Measurements from ENCODE around the gene FRY. TPM values are rescaled to one million over a fixed set of nuclear protein-coding genes. Genes with fewer than 3 reads are reported as not detected.

The FRY gene
- total RNA-seq, 4 donors from 2014 or later = 32.0 to 111 (median 63.8) TPM

- Histone ChIP-seq H3K27ac (peak overlapping the region; percentile 78 to 88), H3K4me3 (no peak overlapping the region), H3K36me3 (no peaks in the 10 kb centered on the region), H3K9me3 (no peaks in the 10 kb centered on the region), H3K27me3 (no peaks in the 10 kb centered on the region), H3K4me1 (no peaks in the 10 kb centered on the region)
- TF ChIP-seq POLR2A (IDR thresholded peaks at IDR 0.05) = no peak
- TF ChIP-seq, protein P1, sequence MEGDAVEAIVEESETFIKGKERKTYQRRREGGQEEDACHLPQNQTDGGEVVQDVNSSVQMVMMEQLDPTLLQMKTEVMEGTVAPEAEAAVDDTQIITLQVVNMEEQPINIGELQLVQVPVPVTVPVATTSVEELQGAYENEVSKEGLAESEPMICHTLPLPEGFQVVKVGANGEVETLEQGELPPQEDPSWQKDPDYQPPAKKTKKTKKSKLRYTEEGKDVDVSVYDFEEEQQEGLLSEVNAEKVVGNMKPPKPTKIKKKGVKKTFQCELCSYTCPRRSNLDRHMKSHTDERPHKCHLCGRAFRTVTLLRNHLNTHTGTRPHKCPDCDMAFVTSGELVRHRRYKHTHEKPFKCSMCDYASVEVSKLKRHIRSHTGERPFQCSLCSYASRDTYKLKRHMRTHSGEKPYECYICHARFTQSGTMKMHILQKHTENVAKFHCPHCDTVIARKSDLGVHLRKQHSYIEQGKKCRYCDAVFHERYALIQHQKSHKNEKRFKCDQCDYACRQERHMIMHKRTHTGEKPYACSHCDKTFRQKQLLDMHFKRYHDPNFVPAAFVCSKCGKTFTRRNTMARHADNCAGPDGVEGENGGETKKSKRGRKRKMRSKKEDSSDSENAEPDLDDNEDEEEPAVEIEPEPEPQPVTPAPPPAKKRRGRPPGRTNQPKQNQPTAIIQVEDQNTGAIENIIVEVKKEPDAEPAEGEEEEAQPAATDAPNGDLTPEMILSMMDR (IDR thresholded peaks at IDR 0.05) = no peak
- intact Hi-C loops (cut with DNase I; ENCODE audit: low total_unique reads) = no loop called here
- no peak for DNase-seq
These were observed 231.0 kb downstream of the FRY start for GRCh38 chr13:32262619-32263018.

- no peak for TF ChIP-seq POLR2A (IDR thresholded peaks at IDR 0.05)
- TF ChIP-seq, protein P1 (IDR thresholded peaks at IDR 0.05) = no peak
- peak; percentile 52 to 80 for DNase-seq
- H3K9me3 ChIP-seq = no peaks in the 10 kb centered on the region
- intact Hi-C loops (cut with DNase I; ENCODE audit: low total_unique reads) = no loop called here
- H3K27ac ChIP-seq = peak overlapping the region; percentile 33 to 88
- no peak overlapping the region for H3K4me3 ChIP-seq
- H3K36me3 ChIP-seq = no peaks in the 10 kb centered on the region
- H3K27me3 ChIP-seq = no peaks in the 10 kb centered on the region
- H3K4me1 ChIP-seq = no peaks in the 10 kb centered on the region
These were observed 232.8 kb downstream of the FRY start for GRCh38 chr13:32264407-32264806.

DNA sequence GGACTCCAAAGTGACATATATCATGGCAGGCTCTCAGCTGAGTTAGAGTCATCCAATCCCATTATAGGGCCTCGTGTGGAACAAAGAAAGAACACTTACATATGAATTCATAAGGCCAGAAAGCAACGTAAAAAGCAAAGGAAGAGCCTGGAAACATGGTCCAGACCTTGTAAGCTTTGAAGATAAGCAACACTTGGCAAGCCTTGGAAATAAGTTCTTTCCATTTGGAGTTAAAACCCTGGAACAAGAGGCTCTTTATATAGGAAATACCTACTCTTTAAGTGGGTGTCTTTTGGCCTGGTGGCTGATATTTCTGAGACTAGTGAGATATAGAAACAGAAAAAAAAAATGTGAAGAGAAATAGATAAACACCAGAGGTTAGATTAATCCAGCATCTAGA, 234.2 kb downstream of the FRY start:
- no peak for DNase-seq
- Histone ChIP-seq H3K4me3 (no peak overlapping the region), H3K9me3 (no peaks in the 10 kb centered on the region), H3K36me3 (no peaks in the 10 kb centered on the region), H3K4me1 (no peaks in the 10 kb centered on the region), H3K27ac (peak overlapping the region in 1 of 2 donors; percentile 88), H3K27me3 (no peaks in the 10 kb centered on the region)
- TF ChIP-seq POLR2A (IDR thresholded peaks at IDR 0.05) = no peak
- TF ChIP-seq, protein P1 (IDR thresholded peaks at IDR 0.05) = no peak
- intact Hi-C loops (cut with DNase I; ENCODE audit: low total_unique reads) = no loop called here

- H3K36me3 ChIP-seq = no peaks in the 10 kb centered on the region
- no peaks in the 10 kb centered on the region for H3K4me1 ChIP-seq
- no peak for DNase-seq
- no peaks in the 10 kb centered on the region for H3K27me3 ChIP-seq
- intact Hi-C loops (cut with DNase I; ENCODE audit: low total_unique reads) = no loop called here
- peak overlapping the region in 1 of 2 donors; percentile 88 for H3K27ac ChIP-seq
- no peaks in the 10 kb centered on the region for H3K9me3 ChIP-seq
- TF ChIP-seq, protein P1 (IDR thresholded peaks at IDR 0.05) = no peak
- no peak for TF ChIP-seq POLR2A (IDR thresholded peaks at IDR 0.05)
- H3K4me3 ChIP-seq = no peak overlapping the region
These were observed 234.6 kb downstream of the FRY start for GRCh38 chr13:32266130-32266529.

DNA sequence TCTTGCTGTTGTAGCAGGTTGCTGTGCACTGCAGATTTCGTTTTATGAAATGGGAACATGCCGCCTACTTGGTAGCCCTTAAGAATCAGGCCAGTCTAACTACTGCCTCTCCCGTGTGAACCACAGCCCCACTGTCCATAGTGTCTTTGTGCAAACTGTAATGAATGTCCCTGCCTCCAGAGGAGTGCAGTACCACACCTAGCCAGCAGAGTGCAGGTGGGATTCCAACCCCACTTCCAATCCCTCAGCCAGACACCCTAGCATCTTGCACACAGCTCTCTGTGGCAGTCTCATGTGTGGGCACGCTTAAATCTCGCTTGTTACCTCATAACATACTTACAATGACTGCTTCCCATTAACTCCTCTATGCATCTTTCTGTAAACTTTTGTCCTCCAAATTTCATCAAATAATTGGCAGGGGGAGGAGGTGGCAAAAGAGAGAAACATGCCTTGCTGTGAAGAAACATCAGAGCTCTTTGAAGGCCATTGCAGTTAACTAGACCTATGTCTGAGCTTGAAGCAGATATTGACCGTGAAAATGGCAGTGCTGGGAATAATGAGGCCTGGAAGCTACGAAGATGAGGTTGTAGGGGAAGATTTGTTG, 236.4 kb downstream of the FRY start:
- no peak overlapping the region for H3K4me3 ChIP-seq
- H3K27ac ChIP-seq = no peak overlapping the region
- TF ChIP-seq, protein P1 (IDR thresholded peaks at IDR 0.05) = peak in 2 of 4 experiments; percentile 15 to 36
- no peak for TF ChIP-seq POLR2A (IDR thresholded peaks at IDR 0.05)
- DNase-seq = no peak
- H3K9me3 ChIP-seq = no peaks in the 10 kb centered on the region
- H3K36me3 ChIP-seq = no peaks in the 10 kb centered on the region
- no peaks in the 10 kb centered on the region for H3K27me3 ChIP-seq
- no peaks in the 10 kb centered on the region for H3K4me1 ChIP-seq
- intact Hi-C loops (cut with DNase I; ENCODE audit: low total_unique reads) = no loop called here

All from uterus (tissue), 4 donors.